Embryonic facial prominence (tissue), 1 donor: ENCODE results near the gene BFSP1.
A peak's percentile ranks its signal among the peaks of the same experiment; 100 is the strongest.

Experiments used
- DNase-seq: peaks from one replicate; pipeline ENCODE4 v3.0.0-alpha.2; 2016; ENCODE audit errors: extremely low spot score

Gene BFSP1

DNA sequence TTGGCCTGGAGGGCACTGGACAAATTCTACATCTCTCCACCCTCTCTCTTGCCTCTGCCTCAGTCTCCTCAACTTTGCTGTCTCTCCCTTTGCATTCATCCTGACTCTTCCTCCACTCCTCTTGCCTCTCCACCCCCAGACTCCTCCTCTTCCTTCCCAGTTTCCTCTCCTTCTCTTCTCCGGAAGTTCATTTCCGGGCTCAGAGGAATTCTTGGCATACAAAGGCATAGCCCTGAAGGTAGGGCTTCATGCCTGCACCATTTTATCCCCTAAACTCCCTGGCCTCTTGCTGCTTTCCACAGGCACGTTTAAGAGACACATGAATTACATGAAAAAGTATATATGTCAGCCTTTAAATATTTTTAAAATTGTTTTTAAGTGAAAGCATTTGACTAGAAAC is 10.6 kb downstream of the BFSP1 start:
- no peak for DNase-seq

GRCh38 chr20:17519606-17520285 is 11.4 kb downstream of the BFSP1 start:
- no peak for DNase-seq

GRCh38 chr20:17518339-17519052 is 12.7 kb downstream of the BFSP1 start:
- DNase-seq, result no peak

GRCh38 chr20:17515053-17515452 is 16.1 kb downstream of the BFSP1 start:
- no peak for DNase-seq

- no peak for DNase-seq
Observed at GRCh38 chr20:17513939-17514338, 17.2 kb downstream of the BFSP1 start.

- no peak for DNase-seq
Observed at GRCh38 chr20:17511401-17511800, 19.8 kb downstream of the BFSP1 start.

DNA sequence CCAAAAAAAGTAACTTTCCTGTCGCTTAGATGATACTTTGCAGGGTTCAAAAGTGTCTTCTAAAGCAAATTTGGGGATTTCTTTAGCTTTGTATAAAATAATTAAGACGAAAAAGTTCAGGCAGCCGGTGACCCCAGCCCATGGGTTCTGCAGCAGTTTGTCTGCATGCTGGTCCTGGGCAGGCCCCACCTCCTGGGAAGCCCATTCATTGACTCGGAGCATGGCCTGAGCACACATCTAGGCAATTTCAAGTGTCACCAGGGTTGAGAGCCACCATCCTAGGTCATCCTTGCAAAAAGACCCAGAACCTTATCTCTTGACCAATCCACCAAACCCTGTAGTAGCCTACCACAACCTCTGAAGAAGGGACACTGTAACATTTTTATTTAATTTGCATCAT is 20.6 kb downstream of the BFSP1 start:
- no peak for DNase-seq

DNA sequence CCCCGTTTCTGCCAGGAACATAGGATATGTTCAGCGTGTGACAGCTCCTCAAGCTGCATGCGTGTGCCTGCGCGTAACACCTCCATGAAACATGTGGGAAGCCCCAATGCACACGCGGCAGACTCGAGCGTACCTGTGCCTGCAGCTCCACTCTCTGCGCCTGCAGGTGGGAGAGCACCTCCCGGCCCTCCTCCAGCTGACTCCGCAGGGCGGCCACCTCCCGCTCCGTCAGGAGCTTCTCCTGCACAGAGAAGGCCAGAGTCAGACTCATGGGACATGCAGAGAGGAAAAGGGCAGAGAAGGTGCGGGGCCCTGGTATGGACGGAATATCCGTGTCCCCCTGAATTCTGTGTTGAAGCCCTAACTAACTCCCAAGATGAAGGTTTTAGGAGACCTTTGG is 22.4 kb downstream of the BFSP1 start:
- DNase-seq, result no peak

GRCh38 chr20:17507531-17507930 is 23.6 kb downstream of the BFSP1 start:
- DNase-seq, result no peak

DNA sequence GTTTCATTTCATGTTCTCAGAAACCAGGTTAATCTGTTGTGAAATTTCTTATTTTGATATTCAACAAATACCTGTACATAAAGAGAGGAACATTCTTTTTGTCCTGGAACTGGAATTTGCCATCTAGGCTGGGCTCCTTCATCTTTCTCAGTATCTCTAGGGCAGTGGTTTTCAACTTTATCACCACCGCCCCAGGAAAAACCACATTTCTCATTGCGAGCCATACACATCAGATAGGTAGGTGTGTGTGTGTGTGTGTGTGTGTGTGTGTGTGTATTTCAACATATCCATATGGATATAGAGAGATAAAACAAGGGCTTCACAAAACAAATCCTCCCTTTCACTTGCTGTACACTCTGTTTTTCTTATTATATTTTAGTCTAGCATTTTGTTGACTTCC is 24.1 kb downstream of the BFSP1 start:
- DNase-seq, result no peak

DNA sequence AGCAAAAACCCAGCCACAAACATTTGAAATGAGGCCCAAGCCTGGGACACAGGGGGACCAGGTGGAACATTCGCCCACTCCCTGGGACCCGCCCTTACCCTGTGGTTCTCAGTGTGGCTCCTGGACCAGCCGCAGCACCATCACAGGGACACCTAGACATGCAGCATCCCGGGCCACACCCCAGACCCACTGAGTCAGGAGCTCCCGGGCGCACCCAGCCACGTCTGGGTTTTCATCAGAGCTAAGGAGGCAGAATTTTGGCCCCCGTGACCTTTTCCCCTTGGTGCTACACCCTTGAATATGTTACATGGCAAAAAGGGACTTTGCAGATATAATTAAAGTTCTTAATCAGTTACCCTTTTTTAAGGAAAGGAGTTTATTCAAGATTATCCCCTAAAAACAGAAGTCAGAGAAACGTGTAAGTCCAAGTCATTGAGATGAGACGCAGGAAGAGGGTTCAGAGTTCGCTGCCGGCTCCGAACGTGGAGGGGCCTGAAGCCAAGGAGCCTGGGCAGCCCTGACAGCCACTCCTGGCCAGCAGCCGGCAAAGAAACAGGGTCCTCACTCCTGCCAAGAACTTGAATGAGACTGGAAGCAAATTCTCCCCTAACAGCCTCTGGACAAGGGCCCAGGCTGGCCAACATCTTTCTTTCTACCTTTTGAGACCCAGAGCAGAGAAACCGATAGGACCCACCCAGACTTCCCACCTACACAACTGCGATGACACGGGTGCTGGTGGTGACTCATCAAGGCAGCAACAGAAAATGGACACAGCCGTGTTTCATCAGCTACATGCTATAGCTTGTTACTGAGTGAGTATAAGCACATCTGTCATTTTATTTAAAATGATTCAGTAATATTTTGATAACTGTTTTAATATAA is 25.3 kb downstream of the BFSP1 start:
- DNase-seq, result no peak

DNA sequence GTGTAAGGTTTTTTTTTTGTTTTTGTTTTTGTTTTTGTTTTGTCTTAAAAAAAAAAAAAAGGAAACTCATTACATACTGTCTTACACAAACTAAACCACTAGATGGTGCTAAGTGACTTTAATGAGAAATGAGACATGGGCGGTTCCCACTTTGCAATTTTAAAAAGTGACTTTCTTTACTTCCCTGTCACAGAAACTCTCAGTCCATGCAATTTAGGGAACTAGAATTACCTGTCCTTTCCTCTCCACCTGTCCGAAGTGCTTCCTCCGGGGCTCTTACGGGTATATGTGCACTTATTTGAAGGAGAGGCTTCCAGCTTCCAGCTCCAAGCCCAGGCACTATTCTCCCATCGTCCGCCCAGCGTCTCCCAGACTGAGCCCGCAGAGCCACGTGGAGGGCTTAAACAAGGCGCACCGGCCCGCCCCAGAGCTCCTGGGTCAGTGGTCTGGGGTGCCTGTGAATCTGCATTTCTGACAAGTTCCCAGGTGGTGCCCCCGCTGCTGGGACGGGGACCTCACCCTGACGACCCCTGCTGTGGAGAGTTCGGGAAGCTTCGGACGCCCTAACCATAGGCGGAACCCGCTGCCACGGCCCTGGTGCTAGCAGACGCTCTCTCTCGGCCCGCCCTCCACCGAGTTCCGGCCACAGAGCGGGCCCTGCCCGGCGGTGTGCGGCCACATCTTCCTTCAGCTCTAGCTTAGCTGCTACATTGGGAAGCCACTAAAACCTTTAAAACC is 26.1 kb downstream of the BFSP1 start:
- peak; percentile 59 for DNase-seq

DNA sequence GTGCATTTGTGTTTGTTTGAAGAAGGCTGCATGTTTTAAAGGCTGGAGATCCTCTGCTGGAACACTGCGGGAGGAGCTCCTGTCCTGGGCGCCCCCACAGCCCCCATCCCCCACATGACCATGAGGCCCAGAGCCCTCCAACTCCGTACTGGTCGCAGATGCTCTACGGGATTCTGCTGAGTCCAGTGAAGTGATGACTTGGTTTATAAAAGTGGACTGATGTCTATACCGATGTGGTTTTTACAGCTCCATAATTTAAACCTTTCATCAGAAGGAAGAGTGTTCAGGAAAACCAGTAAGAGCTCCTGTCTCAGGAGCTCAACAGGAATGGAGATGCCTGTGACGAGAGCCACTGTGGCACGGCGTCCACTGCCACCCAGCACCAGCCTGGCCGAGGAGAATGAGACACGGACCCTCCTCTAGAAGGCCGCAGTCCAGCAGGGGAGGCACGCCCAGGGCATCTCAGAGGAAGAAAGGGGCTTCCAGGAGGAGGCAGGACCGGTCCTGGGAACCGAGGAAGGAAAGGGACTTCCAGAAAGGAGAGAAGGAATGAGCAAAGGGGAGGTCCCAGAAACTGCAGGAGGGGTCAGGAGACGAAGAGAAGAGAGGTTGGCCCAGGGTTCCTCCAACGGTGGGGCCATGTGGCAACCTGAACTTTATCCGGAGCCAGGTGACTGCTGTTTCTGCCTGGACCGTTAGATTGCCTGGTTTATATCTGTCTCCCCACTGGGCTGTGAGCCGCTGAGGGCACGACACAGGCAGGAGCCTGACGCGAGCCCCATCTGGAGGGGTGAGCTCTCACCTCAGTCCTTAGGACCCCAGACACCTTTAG is 26.9 kb downstream of the BFSP1 start:
- DNase-seq, result no peak

- DNase-seq, result no peak
Observed at GRCh38 chr20:17503301-17504065, 27.7 kb downstream of the BFSP1 start.

DNA sequence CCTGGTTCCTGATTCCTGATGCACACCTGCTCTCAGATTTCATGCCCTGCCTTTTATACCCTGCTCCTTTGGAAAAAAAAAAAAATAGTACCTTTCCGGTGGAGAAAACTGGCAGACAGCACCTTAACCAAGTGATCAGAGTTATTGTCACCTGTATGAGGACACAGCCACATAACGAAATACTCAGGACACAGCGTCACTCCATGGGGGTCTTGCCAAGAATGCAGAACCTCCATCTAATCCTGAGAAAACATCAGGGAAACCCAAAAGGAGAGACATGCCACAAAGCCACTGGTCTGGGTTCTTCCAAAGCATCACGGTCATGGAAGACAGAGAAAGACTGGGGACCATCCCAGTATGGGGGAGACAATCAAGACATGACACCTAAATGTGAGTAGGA is 29.1 kb downstream of the BFSP1 start:
- no peak for DNase-seq

- DNase-seq, result no peak
Observed at GRCh38 chr20:17501701-17502100, 29.5 kb downstream of the BFSP1 start.

DNA sequence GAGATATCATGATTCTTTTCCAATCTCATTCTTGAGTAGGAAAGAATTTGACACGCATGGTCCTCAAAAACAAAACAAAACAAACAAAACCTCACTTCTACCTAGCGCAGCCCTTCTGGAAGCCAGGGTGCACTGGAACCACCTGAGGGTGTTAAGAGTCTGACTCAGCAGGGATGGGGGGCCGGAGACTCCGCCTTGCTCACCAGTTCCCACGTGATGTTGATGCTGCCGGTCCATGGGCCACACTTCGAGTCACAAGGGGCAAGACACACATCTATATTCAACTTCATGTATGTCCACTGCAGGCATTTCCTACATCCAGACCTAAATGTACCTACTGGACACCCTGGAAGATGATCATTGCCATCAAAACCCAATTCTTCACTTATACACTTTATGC is 30.4 kb downstream of the BFSP1 start:
- no peak for DNase-seq

- no peak for DNase-seq
Observed at GRCh38 chr20:17500271-17500670, 30.9 kb downstream of the BFSP1 start.

DNA sequence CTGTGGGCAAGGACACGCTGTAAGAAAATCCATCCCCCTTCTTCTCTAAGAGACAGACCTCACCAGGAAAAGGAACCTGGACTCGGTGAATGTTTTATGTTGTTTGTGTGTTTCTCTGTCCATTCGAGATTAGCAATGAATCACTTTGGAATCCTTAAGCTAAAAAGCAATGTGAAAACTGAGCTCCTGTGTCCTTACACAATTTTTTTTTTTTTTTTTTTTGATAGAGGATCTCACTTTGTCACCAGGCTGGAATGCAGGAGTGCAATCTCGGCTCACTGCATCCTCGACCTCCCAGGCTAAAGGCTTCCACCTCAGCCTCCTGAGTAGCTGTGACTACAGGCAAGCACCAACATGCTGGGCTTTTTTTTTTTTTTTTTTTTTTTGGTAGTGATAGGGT is 32.1 kb downstream of the BFSP1 start:
- no peak for DNase-seq

DNA sequence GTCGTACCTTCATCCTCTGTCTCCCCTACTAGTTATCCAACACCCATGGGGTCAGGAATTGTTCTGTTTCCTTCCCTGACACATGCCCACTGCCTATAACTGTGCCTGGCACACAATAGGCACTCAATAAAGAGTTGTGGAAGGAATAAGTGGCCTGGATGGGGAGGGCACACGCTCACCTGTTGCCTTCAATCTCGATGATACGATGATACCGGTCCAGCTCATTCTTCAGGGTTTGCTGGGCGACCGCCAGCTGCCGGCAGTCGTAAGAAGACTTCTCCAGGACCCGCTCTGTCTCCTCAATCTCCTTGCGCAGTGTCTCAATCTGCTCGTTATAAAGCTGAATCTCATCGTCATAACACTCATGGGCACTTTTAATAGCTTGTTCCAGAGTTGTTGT is 32.5 kb downstream of the BFSP1 start:
- DNase-seq, result no peak
